Stomach (tissue), 4 donors: ENCODE data around the gene POF1B.

ENCODE experiments used
- POLR2A ChIP-seq, 4 donors: fragments of 450-650 bp; IDR thresholded peaks; one replicate each; pipeline ENCODE4 v1.6.1; 2016; ENCODE audit warnings: antibody characterized with exemption in 4 of 4, control low read depth in 2 of 4, mild to moderate bottlenecking in 1 of 4, moderate library complexity in 1 of 4
- POLR2AphosphoS5 ChIP-seq, 3 donors: sonication (generic); formaldehyde crosslinking; IDR thresholded peaks; one replicate each; pipeline ENCODE4 v1.6.1; 2016; ENCODE audit warnings: antibody characterized with exemption in 3 of 3
- TF ChIP-seq, protein P1 (sequence below), 7 experiments: fragments of 450-650 bp in 4 of 7; fragments of 200-600 bp in 3 of 7; sonication (generic) in 3 of 7; IDR thresholded peaks; one replicate each; pipeline ENCODE4 v1.5.1; 2016 to 2019; ENCODE audit warnings: antibody characterized with exemption in 7 of 7, control low read depth in 2 of 7, mild to moderate bottlenecking in 1 of 7

DNA sequence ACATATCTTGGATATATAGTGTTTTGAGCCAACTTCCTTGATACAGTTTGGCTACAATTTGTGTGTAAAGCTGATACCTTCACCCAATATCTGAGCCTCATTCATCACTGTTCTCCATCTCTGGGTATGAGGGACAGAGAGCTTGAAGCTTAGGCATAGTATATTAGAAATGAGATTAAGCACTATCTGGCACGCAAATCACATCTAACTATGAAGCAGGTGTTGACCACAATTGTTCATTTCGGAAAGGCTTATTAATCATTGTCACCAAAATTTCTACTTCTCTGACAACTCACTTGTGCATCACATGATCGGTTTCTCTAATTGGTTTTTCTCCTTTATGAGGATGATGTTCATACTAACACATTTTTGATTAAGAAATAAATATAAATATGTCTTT, 2.1 kb upstream of the POF1B start:
- TF ChIP-seq, protein P1, sequence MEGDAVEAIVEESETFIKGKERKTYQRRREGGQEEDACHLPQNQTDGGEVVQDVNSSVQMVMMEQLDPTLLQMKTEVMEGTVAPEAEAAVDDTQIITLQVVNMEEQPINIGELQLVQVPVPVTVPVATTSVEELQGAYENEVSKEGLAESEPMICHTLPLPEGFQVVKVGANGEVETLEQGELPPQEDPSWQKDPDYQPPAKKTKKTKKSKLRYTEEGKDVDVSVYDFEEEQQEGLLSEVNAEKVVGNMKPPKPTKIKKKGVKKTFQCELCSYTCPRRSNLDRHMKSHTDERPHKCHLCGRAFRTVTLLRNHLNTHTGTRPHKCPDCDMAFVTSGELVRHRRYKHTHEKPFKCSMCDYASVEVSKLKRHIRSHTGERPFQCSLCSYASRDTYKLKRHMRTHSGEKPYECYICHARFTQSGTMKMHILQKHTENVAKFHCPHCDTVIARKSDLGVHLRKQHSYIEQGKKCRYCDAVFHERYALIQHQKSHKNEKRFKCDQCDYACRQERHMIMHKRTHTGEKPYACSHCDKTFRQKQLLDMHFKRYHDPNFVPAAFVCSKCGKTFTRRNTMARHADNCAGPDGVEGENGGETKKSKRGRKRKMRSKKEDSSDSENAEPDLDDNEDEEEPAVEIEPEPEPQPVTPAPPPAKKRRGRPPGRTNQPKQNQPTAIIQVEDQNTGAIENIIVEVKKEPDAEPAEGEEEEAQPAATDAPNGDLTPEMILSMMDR (IDR thresholded peaks at IDR 0.05) = no peak
- TF ChIP-seq POLR2A (IDR thresholded peaks at IDR 0.05) = no peak
- TF ChIP-seq POLR2AphosphoS5 (IDR thresholded peaks at IDR 0.05) = no peak
